Skeletal muscle satellite cell (primary cell): ENCODE results near the gene CCDC127. TPM values are rescaled to one million over a fixed set of nuclear protein-coding genes. Genes with fewer than 3 reads are reported as not detected.
"Not testable (repeated sequence)": the region's sequence is repeated elsewhere in the genome, so short reads cannot be mapped to it uniquely, and the experiment has no call there.

Experiments used
- H3K27me3 ChIP-seq: 2 replicates; pipeline ENCODE4 v1.7.0; 2013; ENCODE audit warnings: low read length; ENCODE audit not compliant: control insufficient read depth, insufficient read depth
- H3K36me3 ChIP-seq: 2 replicates; pipeline ENCODE4 v1.7.0; 2013; ENCODE audit warnings: mild to moderate bottlenecking, control low read depth, low read length; ENCODE audit not compliant: insufficient read depth
- H3K4me1 ChIP-seq: 2 replicates; pipeline ENCODE4 v1.7.0; 2013; ENCODE audit warnings: low read length; ENCODE audit not compliant: control insufficient read depth, insufficient read depth
- H3K4me2 ChIP-seq: 2 replicates; pipeline ENCODE4 v1.7.0; 2013; ENCODE audit warnings: mild to moderate bottlenecking, low read length
- H3K4me3 ChIP-seq: 2 replicates; pipeline ENCODE4 v1.7.0; 2013; ENCODE audit warnings: low read length
- H3K9ac ChIP-seq: 2 replicates; pipeline ENCODE4 v1.7.0; 2013; ENCODE audit warnings: mild to moderate bottlenecking, low read depth, low read length, moderate library complexity
- H3K9me3 ChIP-seq: replicated peaks from 2 replicates; pipeline ENCODE4 v1.7.0; 2013; ENCODE audit warnings: mild to moderate bottlenecking, control low read depth, low read length
- total RNA-seq: library from RNA; depleted of rRNA; stranded (reverse); fragments of >200 nt; gene quantifications from 2 replicates; pipeline ENCODE4 v1.2.3, GENCODE V29; 2012; rRNA removed

Gene CCDC127, protein sequence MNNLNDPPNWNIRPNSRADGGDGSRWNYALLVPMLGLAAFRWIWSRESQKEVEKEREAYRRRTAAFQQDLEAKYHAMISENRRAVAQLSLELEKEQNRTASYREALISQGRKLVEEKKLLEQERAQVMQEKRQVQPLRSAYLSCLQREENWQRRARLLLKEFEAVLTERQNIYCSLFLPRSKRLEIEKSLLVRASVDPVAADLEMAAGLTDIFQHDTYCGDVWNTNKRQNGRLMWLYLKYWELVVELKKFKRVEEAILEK
- total RNA-seq, result 2.3 and 4.2 TPM in 2 replicates

DNA sequence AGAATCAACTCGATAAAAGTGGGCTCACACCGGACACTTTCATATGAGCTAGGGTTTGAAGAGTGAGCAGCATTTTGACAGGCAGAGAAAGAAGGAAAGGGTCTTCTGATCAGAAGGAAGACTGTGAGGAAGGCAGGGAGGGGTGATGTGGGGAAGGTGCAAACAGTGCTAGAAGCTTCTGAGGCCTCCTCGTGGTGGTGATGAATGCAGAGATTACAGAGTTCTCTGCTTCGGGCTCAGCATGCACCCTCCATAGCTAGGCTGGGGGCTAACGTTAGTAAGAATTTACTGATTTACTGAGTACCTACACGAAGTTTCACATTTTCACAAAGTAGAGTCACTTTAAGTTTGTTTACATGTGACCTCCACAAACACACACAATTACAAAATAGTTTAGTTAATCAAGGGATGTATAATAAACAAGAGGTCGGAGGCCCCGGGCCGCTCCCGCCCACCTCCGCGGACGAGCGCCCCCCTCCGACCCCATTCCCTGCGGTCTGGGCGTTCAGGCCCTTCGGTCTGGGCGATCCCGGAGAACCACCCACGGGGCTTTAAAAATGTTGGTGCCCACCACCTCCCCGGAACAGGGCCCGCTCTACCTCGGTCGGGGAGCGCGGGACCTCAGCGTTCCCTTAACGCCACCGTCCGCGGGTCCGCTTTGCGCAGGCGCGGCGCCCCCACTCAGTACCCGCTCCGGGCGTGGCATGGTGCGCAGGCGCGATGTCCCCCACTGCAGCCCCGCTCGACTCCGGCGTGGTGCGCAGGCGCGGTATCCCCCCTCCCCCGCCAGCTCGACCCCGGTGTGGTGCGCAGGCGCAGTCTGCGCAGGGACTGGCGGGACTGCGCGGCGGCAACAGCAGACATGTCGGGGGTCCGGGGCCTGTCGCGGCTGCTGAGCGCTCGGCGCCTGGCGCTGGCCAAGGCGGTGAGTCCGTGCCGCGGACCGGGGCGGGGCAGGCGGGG is at the start of gene CCDC127, which contains the start of gene SDHA:
CCDC127 (minus strand) TSS at position 660 of the 963 bp plus-strand sequence. CDS start 1,304 bp downstream, outside the sequence.
SDHA (plus strand) TSS at position 827 of the 963 bp plus-strand sequence; CDS start at position 863, 36 bp downstream.
- H3K27me3 ChIP-seq, H3K9me3 ChIP-seq: not testable (repeated sequence)
- H3K4me3 ChIP-seq, result peak within 1 kb of the TSS; percentile 83
- peaks cover 25% of the 10 kb centered on the region for H3K4me1 ChIP-seq
- H3K4me2 ChIP-seq, result peak within 1 kb of the TSS; percentile 96
- peaks cover 10% of the 10 kb centered on the region for H3K36me3 ChIP-seq
- H3K9ac ChIP-seq, result peak within 1 kb of the TSS; percentile 91

DNA sequence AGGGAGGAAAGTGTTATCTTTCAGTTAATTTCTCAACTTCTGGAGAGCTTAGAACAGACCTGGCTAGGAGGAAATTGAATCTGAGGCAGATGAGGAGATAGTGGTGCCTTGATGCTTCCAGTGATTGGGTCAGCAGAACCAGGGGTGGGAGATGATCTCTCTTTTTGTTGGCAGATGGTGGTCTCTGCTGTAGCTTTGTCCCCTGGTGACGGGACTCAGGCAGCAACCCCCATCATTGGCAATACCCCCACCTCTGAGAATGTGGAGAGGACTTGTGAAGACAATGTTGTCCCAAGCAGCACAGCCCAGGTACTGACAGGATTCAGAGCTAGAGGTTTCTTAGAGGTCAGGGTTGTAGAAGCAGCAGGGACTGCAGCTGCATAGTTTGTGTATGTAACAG is 49.8 kb upstream of the CCDC127 start:
- peaks cover 20% of the 10 kb centered on the region for H3K36me3 ChIP-seq
- no peak overlapping the region for H3K4me3 ChIP-seq
- no peaks in the 10 kb centered on the region for H3K9me3 ChIP-seq
- H3K27me3 ChIP-seq, result no peaks in the 10 kb centered on the region
- no peak overlapping the region for H3K4me2 ChIP-seq
- H3K9ac ChIP-seq, result no peak overlapping the region
- peaks cover 39% of the 10 kb centered on the region for H3K4me1 ChIP-seq

DNA sequence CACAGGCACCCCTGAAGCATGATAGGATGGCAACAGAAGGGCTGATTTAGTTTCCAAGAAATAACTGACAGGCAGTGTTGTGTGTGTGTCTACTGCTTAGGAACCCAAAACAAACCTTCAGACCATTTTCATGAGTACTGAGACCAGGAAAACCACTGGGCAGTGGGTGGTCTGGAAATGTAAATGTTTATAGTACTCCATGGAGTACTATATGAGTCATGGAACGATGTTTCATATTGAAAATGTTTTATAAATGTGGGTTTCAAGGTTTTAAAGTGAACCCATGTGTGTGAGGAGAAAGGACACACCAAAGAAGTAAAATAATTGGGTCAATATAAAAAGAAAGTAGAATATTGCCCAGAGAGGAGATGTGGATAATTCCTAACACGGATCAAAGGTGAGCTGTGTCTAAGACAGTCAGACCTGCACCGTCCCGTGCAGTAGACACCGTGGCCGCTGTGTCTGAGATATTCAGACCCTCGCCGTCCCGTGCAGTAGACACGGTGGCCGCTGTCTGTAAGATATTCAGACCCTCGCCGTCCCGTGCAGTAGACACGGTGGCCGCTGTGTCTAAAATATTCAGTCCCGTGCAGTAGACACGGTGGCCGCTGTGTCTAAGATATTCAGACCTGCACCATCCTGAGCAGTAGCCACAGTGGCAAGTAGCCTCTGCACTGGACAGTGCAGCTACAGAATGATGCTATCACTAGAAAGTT is 48.5 kb upstream of the CCDC127 start:
- H3K36me3 ChIP-seq, result peaks cover 20% of the 10 kb centered on the region
- H3K4me1 ChIP-seq, result peaks cover 39% of the 10 kb centered on the region
- H3K4me2 ChIP-seq, result peak overlapping the region; percentile 52
- H3K9ac ChIP-seq, H3K4me3 ChIP-seq, H3K27me3 ChIP-seq, H3K9me3 ChIP-seq: not testable (repeated sequence)

DNA sequence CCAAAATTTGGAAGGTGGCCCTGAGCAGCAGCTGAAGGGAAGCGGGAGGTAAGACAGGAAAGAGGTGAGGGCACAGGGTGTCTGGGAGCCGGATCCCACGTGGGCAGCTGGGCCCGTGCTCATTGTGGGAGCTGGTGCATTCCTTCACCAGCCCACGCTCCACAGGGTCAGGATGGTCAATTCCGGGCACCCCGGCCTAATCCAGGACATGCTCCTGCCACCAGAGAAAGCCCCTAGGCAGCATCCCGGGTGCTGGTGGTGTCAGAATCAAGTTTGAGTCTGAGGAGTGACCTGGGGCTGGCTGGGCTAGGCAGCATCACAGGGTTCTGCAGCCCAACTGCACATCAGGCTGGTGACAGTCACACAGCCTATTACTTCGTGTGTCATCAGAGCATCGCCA is 46.4 kb upstream of the CCDC127 start:
- Histone ChIP-seq H3K27me3 (no peaks in the 10 kb centered on the region), H3K9me3 (no peaks in the 10 kb centered on the region), H3K4me3 (no peak overlapping the region), H3K4me2 (no peak overlapping the region), H3K36me3 (peaks cover 20% of the 10 kb centered on the region), H3K9ac (peak overlapping the region; percentile 67), H3K4me1 (peaks cover 34% of the 10 kb centered on the region)

DNA sequence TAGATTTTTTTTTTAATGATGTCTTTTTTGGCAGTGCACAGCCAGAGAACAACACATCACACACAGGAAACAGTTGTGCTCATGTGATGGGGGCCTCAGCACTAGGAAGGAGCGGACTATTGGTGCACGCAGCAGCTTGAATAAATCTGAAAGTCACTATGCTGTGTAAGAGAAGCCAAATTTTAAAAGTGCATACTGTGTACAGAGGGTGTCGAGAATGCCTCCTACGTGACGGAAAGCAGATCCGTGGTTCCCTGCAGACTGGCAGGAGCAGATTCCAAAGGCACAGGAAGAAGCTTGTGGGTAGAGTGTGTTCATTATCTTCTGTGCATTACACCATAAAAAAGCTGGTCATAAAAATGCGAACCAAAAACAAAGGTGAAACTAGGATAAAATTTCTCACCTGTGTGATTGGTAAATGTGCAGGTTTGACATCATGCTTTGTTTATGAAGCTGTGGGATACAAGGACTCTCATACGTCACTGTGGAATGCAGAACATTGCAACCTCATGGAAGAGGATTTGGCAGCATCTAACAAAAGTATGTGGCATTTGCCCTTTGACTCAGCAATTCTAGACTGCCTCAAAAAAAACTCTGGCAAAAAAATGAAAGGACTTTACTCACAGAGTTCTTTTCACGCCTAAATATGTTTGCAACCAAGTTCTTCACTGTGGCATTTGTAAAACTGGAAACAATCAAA is 45.5 kb upstream of the CCDC127 start:
- not testable (repeated sequence) for H3K4me3 ChIP-seq, H3K27me3 ChIP-seq, H3K9me3 ChIP-seq
- Histone ChIP-seq H3K4me2 (peak overlapping the region; percentile 28), H3K4me1 (peaks cover 34% of the 10 kb centered on the region), H3K9ac (peak overlapping the region; percentile 67), H3K36me3 (peaks cover 21% of the 10 kb centered on the region)

DNA sequence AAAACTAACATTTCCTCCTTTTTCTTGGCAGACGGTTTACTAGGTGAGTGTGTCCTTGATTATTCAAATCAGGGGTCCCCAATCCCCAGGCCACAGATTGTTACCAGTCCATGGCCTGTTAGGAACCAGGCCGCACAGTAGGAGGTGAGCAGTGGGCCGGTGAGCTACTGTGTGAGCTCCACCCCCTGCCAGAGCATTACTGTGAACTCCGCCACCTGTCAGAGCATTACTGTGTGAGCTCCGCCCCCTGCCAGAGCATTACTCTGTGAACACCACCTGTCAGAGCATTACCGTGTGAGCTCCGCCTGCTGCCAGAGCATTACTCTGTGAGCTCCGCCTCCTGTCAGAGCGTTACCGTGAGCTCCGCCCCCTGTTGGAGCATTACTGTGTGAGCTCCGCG is 39.2 kb upstream of the CCDC127 start:
- no peak overlapping the region for H3K9ac ChIP-seq
- no peaks in the 10 kb centered on the region for H3K9me3 ChIP-seq
- no peak overlapping the region for H3K4me2 ChIP-seq
- no peaks in the 10 kb centered on the region for H3K27me3 ChIP-seq
- H3K4me1 ChIP-seq, result no peaks in the 10 kb centered on the region
- H3K36me3 ChIP-seq, result peaks cover 29% of the 10 kb centered on the region
- no peak overlapping the region for H3K4me3 ChIP-seq

DNA sequence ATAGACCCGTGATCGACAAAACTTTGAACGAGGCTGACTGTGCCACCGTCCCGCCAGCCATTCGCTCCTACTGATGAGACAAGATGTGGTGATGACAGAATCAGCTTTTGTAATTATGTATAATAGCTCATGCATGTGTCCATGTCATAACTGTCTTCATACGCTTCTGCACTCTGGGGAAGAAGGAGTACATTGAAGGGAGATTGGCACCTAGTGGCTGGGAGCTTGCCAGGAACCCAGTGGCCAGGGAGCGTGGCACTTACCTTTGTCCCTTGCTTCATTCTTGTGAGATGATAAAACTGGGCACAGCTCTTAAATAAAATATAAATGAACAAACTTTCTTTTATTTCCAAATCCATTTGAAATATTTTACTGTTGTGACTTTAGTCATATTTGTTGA is 38.4 kb upstream of the CCDC127 start:
- H3K36me3 ChIP-seq, result peaks cover 29% of the 10 kb centered on the region
- not testable (repeated sequence) for H3K9me3 ChIP-seq, H3K27me3 ChIP-seq, H3K4me1 ChIP-seq, H3K4me3 ChIP-seq, H3K4me2 ChIP-seq, H3K9ac ChIP-seq

DNA sequence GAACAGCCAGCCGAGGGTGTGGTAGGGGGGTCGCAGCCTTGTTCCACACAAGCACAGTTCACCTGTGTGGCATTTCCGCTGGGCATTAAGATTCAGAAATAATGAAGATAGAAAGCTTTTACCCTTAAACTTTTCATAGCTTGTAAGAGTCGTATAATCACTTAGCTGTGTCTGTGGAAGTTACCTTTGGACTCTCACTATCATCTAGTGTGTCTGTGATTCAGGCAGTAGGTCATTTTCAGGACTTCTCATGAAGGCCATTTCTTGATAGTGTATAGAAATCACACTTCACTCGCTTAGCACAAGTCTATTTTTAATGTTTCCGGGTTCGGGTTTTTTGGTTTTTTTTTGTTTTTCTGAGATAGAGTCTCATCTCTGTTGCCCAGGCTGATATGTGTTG is 37.2 kb upstream of the CCDC127 start:
- not testable (repeated sequence) for H3K4me3 ChIP-seq, H3K27me3 ChIP-seq, H3K4me2 ChIP-seq, H3K9ac ChIP-seq, H3K4me1 ChIP-seq, H3K9me3 ChIP-seq
- peaks cover 29% of the 10 kb centered on the region for H3K36me3 ChIP-seq

DNA sequence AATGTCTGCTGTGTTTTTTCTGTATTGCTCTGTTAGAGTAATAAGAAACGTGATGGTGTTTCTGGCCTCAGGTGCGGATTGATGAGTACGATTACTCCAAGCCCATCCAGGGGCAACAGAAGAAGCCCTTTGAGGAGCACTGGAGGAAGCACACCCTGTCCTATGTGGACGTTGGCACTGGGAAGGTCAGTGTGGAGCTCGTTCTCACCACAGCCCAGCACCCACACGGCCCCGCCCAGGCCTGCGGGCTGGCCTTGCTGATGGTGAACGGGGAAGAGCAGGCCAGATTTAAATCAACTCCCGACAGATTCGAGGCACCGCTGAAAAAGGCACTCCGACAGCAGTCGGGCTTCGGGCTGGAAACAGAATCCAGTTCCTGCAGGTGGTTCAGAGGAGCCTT is 36.4 kb upstream of the CCDC127 start:
- peaks cover 29% of the 10 kb centered on the region for H3K36me3 ChIP-seq
- H3K4me3 ChIP-seq, H3K27me3 ChIP-seq, H3K4me2 ChIP-seq, H3K9ac ChIP-seq, H3K4me1 ChIP-seq, H3K9me3 ChIP-seq: not testable (repeated sequence)

DNA sequence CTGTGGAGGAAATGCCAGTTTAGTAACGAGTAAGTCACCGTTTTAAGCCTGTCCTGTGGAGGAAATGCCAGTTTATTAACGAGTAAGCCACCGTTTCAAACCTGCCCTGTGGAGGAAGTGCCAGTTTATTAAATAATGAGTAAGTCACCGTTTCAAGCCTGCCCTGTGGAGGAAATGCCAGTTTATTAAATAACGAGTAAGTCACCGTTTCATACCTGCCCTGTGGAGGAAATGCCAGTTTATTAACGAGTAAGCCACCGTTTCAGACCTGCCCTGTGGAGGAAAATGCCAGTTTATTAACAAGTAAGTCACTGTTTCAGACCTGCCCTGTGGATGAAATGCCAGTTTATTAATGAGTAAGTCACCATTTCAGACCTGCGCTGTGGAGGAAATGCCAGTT is 34.6 kb upstream of the CCDC127 start:
- peaks cover 34% of the 10 kb centered on the region for H3K36me3 ChIP-seq
- H3K9me3 ChIP-seq, result no peaks in the 10 kb centered on the region
- no peak overlapping the region for H3K9ac ChIP-seq
- no peaks in the 10 kb centered on the region for H3K4me1 ChIP-seq
- no peaks in the 10 kb centered on the region for H3K27me3 ChIP-seq
- H3K4me2 ChIP-seq, result no peak overlapping the region
- no peak overlapping the region for H3K4me3 ChIP-seq

DNA sequence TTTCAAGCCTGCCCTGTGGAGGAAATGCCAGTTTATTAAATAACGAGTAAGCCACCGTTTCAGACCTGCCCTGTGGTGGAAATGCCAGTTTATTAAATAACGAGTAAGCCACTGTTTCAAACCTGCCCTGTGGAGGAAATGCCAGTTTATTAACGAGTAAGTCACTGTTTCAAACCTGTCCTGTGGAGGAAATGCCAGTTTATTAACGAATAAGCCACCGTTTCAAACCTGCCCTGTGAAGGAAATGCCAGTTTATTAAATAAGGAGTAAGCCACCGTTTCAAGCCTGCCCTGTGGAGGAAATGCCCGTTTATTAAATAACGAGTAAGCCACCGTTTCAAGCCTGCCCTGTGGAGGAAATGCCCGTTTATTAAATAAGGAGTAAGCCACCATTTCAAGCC is 34.0 kb upstream of the CCDC127 start:
- not testable (repeated sequence) for H3K9me3 ChIP-seq, H3K27me3 ChIP-seq, H3K4me1 ChIP-seq, H3K9ac ChIP-seq, H3K4me3 ChIP-seq, H3K4me2 ChIP-seq
- peaks cover 32% of the 10 kb centered on the region for H3K36me3 ChIP-seq
